Lower leg skin (tissue), 4 donors: Measurements from ENCODE around the gene ISLR. TPM values are rescaled to one million over a fixed set of nuclear protein-coding genes. Genes with fewer than 3 reads are reported as not detected.

ENCODE experiments used
- DNase-seq, 2 donors: peaks; one replicate each; pipeline ENCODE4 v3.0.0-alpha.2; 2019; ENCODE audit warnings: low spot score in 2 of 2
- H3K4me3 ChIP-seq: fragments of 200-600 bp; sonication (generic); 2 replicates; pipeline ENCODE4 v1.5.1; 2017; ENCODE audit warnings: mild to moderate bottlenecking, low read depth; ENCODE audit not compliant: poor library complexity, severe bottlenecking
- POLR2A ChIP-seq, 2 donors: fragments of 450-650 bp; IDR thresholded peaks; one replicate each; pipeline ENCODE4 v1.6.1; 2016 to 2017; ENCODE audit warnings: antibody characterized with exemption in 2 of 2, mild to moderate bottlenecking in 1 of 2, moderate library complexity in 1 of 2
- WGBS, 2 donors: methylation state at CpG; one replicate each; pipeline ENCODE4 v1.1.5; 2018; 5-methylcytosine and 5-hydroxymethylcytosine counted together
- intact Hi-C: fragments of 100-400 bp; cut with DNase I; formaldehyde crosslinking; loops from one replicate; pipeline ENCODE4 v1.15.0; 2023; ENCODE audit warnings: low total_unique reads
- total RNA-seq, 4 donors: library from RNA; depleted of rRNA; stranded (reverse); fragments of >200 nt; gene quantifications; one replicate each; pipeline ENCODE4 v1.1.0, GENCODE V29; 2016
- TF ChIP-seq, protein P1 (sequence below), 3 donors: fragments of 450-650 bp; IDR thresholded peaks; one replicate each; pipeline ENCODE4 v1.5.1; 2016; ENCODE audit warnings: antibody characterized with exemption in 3 of 3, mild to moderate bottlenecking in 3 of 3, moderate library complexity in 2 of 3

The ISLR gene
- total RNA-seq, 4 donors from 2014 or later = 23.4 to 41.3 (median 26.1) TPM

DNA sequence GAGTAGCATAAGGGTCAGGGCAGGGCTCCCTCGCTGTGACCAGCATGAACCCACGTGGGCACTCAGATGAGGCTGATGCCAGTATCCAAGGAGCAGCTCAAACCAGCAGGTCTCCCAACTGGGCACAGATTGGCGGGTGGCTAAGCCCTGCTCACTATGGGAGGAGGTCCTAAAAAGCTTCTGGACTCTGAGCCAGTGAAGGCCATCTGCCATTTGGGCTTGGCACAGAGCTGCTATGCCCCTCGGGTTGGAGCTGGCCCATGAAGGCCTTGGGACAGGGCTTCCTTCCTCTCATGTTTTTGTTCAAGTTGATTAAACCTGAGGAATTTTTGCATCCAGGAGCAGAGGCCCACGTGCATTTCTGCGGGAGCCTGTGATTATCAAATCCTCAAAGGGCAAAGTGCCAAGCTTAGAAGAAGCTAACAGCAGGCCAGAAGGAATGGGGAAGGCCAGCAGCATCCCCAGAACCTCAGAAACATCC lies 33.3 kb downstream of the ISLR start:
- intact Hi-C loops = no loop called here
- H3K4me3 ChIP-seq = no peak overlapping the region
- no peak for DNase-seq
- 60 to 62% methylated on average over 6 of the region's 6 CpGs for WGBS, 2 donors
- TF ChIP-seq POLR2A (IDR thresholded peaks at IDR 0.05) = no peak
- TF ChIP-seq, protein P1, sequence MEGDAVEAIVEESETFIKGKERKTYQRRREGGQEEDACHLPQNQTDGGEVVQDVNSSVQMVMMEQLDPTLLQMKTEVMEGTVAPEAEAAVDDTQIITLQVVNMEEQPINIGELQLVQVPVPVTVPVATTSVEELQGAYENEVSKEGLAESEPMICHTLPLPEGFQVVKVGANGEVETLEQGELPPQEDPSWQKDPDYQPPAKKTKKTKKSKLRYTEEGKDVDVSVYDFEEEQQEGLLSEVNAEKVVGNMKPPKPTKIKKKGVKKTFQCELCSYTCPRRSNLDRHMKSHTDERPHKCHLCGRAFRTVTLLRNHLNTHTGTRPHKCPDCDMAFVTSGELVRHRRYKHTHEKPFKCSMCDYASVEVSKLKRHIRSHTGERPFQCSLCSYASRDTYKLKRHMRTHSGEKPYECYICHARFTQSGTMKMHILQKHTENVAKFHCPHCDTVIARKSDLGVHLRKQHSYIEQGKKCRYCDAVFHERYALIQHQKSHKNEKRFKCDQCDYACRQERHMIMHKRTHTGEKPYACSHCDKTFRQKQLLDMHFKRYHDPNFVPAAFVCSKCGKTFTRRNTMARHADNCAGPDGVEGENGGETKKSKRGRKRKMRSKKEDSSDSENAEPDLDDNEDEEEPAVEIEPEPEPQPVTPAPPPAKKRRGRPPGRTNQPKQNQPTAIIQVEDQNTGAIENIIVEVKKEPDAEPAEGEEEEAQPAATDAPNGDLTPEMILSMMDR (IDR thresholded peaks at IDR 0.05) = no peak

DNA sequence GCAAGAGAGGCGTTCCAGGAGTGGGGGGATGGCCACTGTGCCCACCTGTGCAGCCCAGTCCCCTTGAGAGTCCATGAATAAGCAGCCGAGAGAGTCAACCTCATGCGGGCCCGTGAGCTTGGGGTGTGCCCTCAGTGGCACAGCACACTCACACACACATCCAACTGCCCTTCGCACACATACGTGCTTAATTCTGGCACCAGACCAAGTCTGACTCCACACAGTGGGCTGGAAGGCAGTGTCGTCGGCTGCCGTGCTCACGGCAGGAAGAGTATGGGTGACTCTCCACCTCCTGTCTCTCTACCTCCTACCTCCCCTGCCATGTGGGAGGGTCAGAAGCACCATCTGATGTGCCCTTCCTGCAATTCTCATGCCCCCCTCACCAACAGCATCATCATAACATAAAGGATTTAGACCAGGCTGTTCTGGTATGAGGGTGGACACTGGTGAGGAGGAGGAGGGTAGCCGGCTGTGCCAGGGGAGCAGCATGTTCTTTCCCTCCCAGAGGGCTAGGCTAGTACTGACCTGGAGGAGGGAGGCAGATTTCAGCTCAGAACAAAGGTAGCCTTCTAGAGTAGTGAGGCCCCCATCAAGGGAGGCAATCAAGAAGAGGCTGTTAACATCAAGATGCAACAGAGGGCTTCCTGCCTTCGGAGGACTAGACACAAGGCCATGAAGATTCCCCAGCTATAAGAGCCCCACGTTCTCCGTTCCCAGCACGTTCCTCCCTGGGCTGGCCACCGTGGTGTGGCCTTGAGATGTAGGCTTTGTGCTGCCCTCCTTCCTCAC lies 34.3 kb downstream of the ISLR start:
- DNase-seq = no peak
- no peak overlapping the region for H3K4me3 ChIP-seq
- intact Hi-C loops = no loop called here
- TF ChIP-seq, protein P1 (IDR thresholded peaks at IDR 0.05) = no peak
- WGBS, 2 donors = 72 to 77% methylated on average over 16 of the region's 16 CpGs

DNA sequence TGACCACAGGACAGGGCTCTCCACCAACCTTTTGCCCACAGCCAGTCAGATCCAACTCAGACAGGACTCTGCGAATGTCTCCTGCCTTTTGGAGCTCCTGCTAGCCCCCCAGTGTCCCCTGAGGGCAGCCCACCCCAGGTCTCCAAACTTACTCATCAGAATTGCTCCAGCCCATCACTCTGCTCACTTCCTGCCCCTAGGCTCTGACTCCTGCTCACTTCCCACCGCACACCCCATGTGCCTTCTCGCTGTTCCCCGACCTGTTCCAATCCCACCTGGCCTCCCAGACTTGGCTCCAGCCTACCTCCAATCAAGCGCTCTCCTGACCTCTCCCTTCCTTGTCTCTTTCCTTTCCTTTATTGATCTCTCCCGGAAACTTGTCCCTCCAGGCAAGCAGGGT lies 35.0 kb downstream of the ISLR start:
- WGBS, 2 donors = 52 to 61% methylated on average over 6 of the region's 6 CpGs
- no peak for DNase-seq
- TF ChIP-seq POLR2A (IDR thresholded peaks at IDR 0.05) = no peak
- TF ChIP-seq, protein P1 (IDR thresholded peaks at IDR 0.05) = no peak
- H3K4me3 ChIP-seq = no peak overlapping the region
- intact Hi-C loops = no loop called here

DNA sequence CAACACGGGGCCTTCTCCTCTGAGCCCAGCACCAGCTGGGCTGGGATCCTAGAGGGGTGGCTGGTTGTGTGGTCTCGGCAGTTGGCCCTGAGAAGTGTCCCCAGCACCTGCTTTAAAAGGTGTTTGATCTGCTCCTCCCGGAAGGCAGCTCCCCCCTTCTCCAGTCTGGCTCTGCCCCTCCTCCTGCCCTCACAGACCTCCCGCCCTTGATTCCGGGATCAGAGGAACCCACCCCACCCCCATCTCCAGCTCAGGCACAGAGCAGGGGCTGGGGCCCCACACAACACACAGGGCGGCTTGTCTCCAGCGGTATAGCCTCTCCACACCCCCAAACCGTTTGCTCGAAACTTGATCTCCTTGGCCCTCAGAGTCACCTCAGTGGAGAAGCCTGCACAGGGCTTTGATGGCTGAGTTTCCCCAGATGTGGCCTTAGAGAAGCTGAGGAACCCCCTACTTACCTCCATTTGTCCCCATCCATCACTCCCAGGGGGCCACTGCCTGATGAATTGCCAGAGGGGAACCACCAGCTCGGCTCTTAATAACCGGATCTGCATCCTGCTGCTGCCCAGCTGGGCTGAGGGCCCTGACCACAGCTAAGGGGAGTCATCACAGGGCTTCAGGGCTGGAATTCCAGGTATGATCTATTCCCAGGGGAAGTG lies 35.5 kb downstream of the ISLR start:
- no peak for DNase-seq
- intact Hi-C loops = no loop called here
- WGBS, 2 donors = 47 to 55% methylated on average over 11 of the region's 11 CpGs
- H3K4me3 ChIP-seq = no peak overlapping the region
- TF ChIP-seq, protein P1 (IDR thresholded peaks at IDR 0.05) = no peak
- TF ChIP-seq POLR2A (IDR thresholded peaks at IDR 0.05) = no peak

DNA sequence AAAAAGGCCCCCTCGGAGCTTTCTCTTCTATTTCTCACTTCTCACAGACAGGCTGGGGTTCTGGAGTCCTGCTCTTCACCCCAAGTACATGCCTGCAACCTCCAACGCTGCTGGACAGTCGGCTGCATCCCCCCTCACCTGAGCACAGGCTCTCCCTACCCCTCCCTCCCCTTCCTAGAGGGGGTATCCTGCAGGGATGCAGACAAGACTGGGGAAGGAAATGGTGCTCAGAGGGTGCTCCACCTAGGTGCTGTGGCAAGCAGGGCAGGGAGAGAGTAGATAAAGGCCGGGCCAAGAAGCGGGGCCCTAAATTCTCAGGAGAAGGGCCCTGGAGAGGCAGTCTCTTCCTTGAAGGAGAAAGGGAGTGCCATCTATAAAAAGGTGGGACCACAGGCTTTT lies 36.0 kb downstream of the ISLR start:
- TF ChIP-seq, protein P1 (IDR thresholded peaks at IDR 0.05) = no peak
- TF ChIP-seq POLR2A (IDR thresholded peaks at IDR 0.05) = no peak
- intact Hi-C loops = no loop called here

More for the DNA sequence above, 36.0 kb downstream of the ISLR start:
- WGBS, 2 donors = 78 to 83% methylated on average over 5 of the region's 5 CpGs
- DNase-seq = no peak
- no peak overlapping the region for H3K4me3 ChIP-seq
